ENCODE data around the gene CCDC92B. TPM values are rescaled to one million over a fixed set of nuclear protein-coding genes. Genes with fewer than 3 reads are reported as not detected.

The CCDC92B gene
- total RNA-seq, 4 donors from 2014 or later: 0.11 to 0.71 (median 0.34) TPM

DNA sequence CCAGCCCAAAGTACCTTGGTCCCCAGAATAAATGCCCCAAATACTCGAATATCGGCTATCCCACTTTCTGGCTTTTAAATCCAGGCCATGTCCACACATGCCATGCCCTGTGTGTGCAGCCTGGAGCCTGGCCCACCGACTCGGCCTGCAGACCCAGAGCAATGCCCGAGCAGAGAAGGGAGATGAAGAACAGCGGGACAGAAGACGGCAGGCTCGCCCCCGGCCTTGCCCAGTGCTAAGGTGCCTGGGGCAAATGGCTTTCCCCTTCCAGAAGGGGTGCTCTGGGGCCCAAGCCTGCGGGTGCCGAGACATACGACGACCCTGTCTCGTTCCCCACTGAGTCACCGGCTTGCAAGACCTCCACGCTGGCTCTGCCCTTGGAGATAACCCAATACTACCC lies 45.8 kb downstream of the CCDC92B start:
- TF ChIP-seq, protein P1, sequence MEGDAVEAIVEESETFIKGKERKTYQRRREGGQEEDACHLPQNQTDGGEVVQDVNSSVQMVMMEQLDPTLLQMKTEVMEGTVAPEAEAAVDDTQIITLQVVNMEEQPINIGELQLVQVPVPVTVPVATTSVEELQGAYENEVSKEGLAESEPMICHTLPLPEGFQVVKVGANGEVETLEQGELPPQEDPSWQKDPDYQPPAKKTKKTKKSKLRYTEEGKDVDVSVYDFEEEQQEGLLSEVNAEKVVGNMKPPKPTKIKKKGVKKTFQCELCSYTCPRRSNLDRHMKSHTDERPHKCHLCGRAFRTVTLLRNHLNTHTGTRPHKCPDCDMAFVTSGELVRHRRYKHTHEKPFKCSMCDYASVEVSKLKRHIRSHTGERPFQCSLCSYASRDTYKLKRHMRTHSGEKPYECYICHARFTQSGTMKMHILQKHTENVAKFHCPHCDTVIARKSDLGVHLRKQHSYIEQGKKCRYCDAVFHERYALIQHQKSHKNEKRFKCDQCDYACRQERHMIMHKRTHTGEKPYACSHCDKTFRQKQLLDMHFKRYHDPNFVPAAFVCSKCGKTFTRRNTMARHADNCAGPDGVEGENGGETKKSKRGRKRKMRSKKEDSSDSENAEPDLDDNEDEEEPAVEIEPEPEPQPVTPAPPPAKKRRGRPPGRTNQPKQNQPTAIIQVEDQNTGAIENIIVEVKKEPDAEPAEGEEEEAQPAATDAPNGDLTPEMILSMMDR (IDR thresholded peaks at IDR 0.05): no peak
- no peak for TF ChIP-seq POLR2A (IDR thresholded peaks at IDR 0.05)

DNA sequence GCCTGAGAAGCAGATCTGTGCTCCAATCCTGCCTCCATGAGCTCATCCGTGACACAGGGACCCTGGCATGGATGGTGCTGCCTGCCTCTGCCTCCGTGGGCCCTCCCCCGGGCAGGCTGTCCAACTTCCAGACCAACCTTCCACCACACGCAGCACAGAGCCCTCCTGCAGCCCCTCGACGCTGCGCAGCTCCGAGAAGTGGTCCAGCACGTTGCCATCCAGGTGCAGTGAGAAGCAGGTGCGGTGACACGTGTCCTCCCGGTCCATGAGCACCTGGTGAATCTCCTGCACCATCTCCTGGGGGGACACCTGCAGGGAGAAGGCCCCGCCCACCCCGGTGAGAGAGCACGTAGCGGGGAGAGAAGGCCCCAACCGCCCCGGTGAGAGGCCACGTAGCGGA lies 46.3 kb downstream of the CCDC92B start:
- no peak for DNase-seq (ENCODE audit: low spot score in 2 of 2)
- no peak for TF ChIP-seq POLR2A (IDR thresholded peaks at IDR 0.05)
- TF ChIP-seq, protein P1 (IDR thresholded peaks at IDR 0.05): no peak
- WGBS, 2 donors: 94 to 95% methylated on average over 20 of the region's 20 CpGs
- no peak overlapping the region for H3K4me3 ChIP-seq (ENCODE audit: low read depth, poor library complexity, severe bottlenecking)
- intact Hi-C loops (cut with DNase I; ENCODE audit: low total_unique reads): no loop called here

More for the DNA sequence above, 45.8 kb downstream of the CCDC92B start:
- WGBS, 2 donors: 91 to 96% methylated on average over 8 to 16 of the region's 16 CpGs
- intact Hi-C loops (cut with DNase I; ENCODE audit: low total_unique reads): no loop called here
- H3K4me3 ChIP-seq (ENCODE audit: low read depth, poor library complexity, severe bottlenecking): no peak overlapping the region
- no peak for DNase-seq (ENCODE audit: low spot score in 2 of 2)

DNA sequence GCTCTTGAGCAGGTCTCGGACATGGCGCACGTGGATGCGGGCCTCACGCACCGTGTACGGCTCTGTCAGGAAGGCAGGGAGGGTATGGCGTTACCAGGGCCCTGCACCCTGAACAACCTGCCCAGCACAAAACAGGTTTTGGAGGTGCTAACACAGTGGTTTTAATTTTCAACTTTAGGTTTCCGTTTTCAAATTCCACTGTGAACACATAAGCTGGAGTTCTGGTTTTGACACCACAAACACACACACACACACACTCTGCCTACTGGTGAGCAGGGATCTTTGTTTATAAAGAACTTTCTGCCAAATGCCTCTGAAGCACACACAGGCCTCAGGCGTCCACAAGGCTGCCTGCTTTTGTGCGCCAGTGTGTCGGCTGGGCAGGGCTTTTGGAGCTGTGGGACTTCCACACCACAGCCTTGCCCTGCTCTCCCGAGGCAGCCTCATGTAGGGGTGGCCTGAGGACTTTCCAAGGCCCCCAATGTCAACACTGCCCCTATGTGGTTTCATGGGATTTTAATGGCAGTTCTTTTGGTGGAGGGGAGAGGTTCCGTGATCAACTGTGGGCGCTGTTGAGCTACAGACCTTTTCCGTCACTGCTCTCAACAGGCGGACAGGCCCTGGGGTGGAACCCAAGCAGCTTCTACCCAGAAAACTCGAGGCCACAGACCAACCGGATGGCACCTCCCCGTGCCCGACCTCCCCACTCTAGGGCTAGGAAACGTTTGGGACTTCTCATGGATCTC lies 47.3 kb downstream of the CCDC92B start:
- H3K4me3 ChIP-seq (ENCODE audit: low read depth, poor library complexity, severe bottlenecking): no peak overlapping the region
- intact Hi-C loops (cut with DNase I; ENCODE audit: low total_unique reads): no loop called here
- peak in 1 of 2 donors; percentile 83 for DNase-seq (ENCODE audit: low spot score in 2 of 2)
- 85 to 88% methylated on average over 22 of the region's 22 CpGs for WGBS, 2 donors
- TF ChIP-seq, protein P1 (IDR thresholded peaks at IDR 0.05): no peak
- TF ChIP-seq POLR2A (IDR thresholded peaks at IDR 0.05): no peak

DNA sequence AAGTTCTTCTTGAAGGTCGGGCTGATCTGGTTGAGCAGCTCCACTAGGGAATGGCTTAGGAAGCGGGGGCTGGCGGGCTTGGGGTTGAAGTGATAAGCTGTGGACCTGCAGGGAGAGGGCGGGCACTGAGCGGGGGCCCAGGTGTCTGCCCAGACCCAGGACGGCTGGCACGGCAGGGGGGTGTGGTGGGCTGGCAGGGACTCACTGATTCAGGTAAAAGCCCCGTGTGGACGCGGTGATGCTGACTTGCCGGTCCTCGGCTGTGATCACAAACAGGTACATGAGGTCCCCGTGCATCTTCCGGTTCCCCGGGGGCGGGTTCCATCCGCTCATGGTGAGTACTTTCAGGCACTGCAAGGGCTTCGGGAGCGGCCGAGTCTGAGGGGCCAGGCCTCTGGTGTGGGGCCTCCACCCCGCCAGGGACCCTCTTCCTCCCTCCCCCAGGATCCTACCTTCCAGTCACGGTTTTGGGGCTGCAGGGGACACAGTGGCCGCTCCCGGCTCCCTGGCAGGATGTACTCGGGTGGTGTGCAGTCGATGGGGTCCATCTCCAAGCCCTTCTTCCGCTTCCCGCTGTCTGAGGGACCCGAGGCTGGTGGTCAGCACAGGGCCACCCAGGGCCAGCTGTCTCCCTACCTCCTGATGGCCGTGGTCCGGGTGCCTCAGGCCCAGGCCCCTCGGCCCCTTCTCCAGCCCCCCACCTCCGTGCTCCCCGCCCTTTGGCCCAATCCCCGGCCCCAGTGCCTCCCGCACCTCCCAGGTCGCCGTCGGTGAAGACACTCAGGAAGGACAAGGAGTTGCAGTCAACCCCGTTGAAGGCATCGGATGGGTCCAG lies 48.1 kb downstream of the CCDC92B start:
- 92 to 95% methylated on average over 31 to 37 of the region's 41 CpGs for WGBS, 2 donors
- intact Hi-C loops (cut with DNase I; ENCODE audit: low total_unique reads): no loop called here
- DNase-seq (ENCODE audit: low spot score in 2 of 2): peak in 1 of 2 donors; percentile 87
- TF ChIP-seq, protein P1 (IDR thresholded peaks at IDR 0.05): no peak
- no peak for TF ChIP-seq POLR2A (IDR thresholded peaks at IDR 0.05)
- H3K4me3 ChIP-seq (ENCODE audit: low read depth, poor library complexity, severe bottlenecking): no peak overlapping the region

DNA sequence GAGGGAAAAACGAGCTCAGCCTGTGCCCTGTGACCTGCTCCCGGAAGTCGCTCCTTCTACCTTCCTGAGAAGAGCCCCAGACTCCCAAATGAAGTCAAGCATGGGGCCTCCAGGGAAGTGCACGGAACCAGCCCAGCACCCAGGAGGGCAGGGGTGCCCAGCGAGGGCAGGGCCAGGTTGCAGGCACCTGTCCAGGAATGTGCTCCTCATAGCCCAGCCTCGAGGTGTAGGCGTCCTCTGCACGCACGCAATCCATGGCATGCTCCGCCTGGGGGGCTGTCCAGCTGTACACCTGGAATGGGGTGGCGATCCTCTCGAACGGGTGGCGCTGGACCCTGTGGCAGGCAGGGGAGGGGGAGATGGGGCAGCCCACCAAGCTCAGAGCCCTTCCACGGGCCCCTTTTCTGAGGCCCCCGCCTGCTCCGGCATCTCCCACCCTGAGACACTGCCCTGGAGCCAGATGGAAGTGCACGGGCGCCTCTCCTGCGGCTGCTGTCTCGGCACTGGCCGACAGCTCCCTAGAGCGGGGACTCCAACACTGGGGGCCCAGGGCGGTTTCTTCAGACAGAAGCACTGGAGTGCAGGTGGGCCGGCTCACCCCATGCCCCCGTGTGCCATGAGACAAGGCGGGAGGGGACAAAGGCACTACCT lies 48.8 kb downstream of the CCDC92B start:
- peak in 1 of 2 donors; percentile 75 for DNase-seq (ENCODE audit: low spot score in 2 of 2)

More for the DNA sequence above, 48.8 kb downstream of the CCDC92B start:
- intact Hi-C loops (cut with DNase I; ENCODE audit: low total_unique reads): no loop called here
- H3K4me3 ChIP-seq (ENCODE audit: low read depth, poor library complexity, severe bottlenecking): no peak overlapping the region
- WGBS, 2 donors: 89 to 90% methylated on average over 20 to 27 of the region's 27 CpGs
- no peak for TF ChIP-seq POLR2A (IDR thresholded peaks at IDR 0.05)
- TF ChIP-seq, protein P1 (IDR thresholded peaks at IDR 0.05): no peak

All from lower leg skin (tissue), 4 donors.